NT2/D1 (cell line): ENCODE results near the gene ZNF280A.

Source experiments
- DNase-seq: peaks from one replicate; pipeline ENCODE4 v3.0.0-alpha.2; 2011; ENCODE audit warnings: low read depth, low spot score
- H3K27me3 ChIP-seq: 2 replicates; pipeline ENCODE4 v1.6.0; 2011; ENCODE audit warnings: mild to moderate bottlenecking; ENCODE audit not compliant: insufficient read length, insufficient read depth
- H3K36me3 ChIP-seq: 2 replicates; pipeline ENCODE4 v1.6.1; 2011; ENCODE audit warnings: mild to moderate bottlenecking, low read length, mixed read lengths; ENCODE audit not compliant: insufficient read depth, insufficient read length
- H3K4me1 ChIP-seq: 2 replicates; pipeline ENCODE4 v1.5.1; 2011; ENCODE audit not compliant: insufficient read depth, insufficient read length
- H3K4me3 ChIP-seq: 2 replicates; pipeline ENCODE4 v1.5.1; 2011; ENCODE audit warnings: low read depth; ENCODE audit not compliant: insufficient read length
- H3K9ac ChIP-seq: 2 replicates; pipeline ENCODE4 v1.6.0; 2011; ENCODE audit warnings: low read depth; ENCODE audit not compliant: insufficient read length
- H3K9me3 ChIP-seq: 2 replicates; pipeline ENCODE4 v1.5.1; 2011; ENCODE audit warnings: mild to moderate bottlenecking, low read length; ENCODE audit not compliant: insufficient read depth
- SUZ12 ChIP-seq: IDR thresholded peaks from 2 replicates; pipeline ENCODE4 v1.6.1; 2011; ENCODE audit not compliant: insufficient read length, insufficient read depth; ENCODE audit errors: extremely low read depth
- YY1 ChIP-seq: IDR thresholded peaks from 2 replicates; pipeline ENCODE4 v1.6.1; 2011; ENCODE audit not compliant: insufficient read length, insufficient read depth
- ZNF274 ChIP-seq: IDR thresholded peaks from 2 replicates; pipeline ENCODE4 v1.6.1; 2011; ENCODE audit warnings: mild to moderate bottlenecking, low read depth, low read length

ZNF280A gene

DNA sequence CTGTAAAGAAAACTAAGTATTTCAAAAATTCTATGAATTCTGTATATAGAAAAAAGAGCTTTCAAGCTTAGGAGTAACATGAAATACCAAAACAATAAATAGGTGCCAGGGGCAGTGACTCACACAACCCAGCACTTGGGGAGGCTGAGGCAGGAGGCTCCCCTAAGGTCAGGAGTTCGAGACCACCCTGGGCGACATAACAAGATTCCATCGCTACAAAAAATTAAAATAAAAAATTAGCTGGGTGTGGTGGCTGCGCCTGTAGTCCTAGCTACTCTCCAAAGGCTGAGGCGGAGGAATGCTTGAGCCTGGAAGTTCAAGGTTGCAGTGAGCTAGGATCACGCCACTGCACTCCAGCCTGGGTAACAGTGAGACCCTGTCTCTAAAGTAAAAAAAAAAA is 33.0 kb downstream of the ZNF280A start:
- no peak for DNase-seq
- H3K9ac ChIP-seq, result no peak overlapping the region
- TF ChIP-seq SUZ12 (no peak), YY1 (no peak), ZNF274 (no peak)
- H3K9me3 ChIP-seq, result no peaks in the 10 kb centered on the region
- no peaks in the 10 kb centered on the region for H3K36me3 ChIP-seq
- H3K4me1 ChIP-seq, result no peaks in the 10 kb centered on the region
- H3K4me3 ChIP-seq, result no peak overlapping the region
- peaks cover 82% of the 10 kb centered on the region for H3K27me3 ChIP-seq

DNA sequence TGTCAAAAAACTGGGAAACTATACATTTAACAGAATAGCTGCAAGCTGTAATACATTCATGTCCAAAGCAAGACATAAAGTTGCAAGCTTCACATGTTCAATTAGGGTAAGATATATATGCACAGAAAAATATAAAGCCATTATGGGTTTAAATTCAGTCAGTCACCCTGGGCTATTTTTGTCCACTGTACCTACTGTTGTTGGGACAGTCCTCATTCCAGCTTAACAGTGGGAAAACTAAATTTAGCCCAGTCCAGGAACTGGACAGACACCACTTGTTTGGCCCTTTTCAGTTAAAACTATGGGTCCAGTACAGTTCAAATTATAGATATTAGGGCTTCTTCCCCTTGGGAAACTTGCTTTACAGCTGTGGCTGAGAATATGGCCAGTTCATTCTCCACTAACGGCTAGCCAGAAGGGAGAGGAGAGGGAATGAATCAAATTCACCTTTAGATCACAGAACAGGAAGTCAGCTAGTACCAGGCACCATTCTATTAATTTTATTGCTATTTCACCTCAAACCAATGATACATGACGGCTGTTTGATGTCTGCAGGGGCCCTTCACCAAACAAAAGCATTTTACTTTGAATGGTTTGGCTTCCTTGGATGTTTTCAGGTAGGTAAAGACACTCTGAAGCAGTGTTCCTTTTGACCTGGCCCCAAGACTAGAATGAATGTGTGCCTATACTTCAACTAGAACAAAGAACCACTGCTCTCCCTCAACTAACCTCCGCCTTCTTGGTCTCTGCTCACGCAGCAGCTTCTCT is 33.8 kb downstream of the ZNF280A start:
- no peaks in the 10 kb centered on the region for H3K36me3 ChIP-seq
- DNase-seq, result no peak
- no peaks in the 10 kb centered on the region for H3K4me1 ChIP-seq
- peaks cover 83% of the 10 kb centered on the region for H3K27me3 ChIP-seq
- TF ChIP-seq ZNF274 (no peak), SUZ12 (no peak), YY1 (no peak)
- H3K9me3 ChIP-seq, result no peaks in the 10 kb centered on the region
- no peak overlapping the region for H3K4me3 ChIP-seq
- H3K9ac ChIP-seq, result no peak overlapping the region

DNA sequence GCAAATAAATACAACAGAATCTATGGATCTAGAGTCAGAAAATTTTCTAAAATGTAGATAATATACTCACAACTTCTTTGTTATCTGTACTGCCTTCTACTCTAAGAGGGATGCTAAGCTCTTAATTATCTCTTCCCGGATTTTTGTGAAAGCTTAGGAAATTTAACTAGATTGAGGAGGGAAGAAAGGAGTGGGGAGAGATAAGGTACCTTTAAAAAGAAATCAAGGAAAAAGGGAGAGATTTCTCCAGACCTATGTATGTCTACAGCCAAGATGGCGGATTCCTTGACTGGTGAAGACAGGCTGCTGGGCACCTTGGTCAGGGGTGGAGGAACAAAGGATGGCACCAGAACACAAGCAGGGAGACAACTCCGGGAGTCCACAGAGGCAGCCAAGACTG is 34.5 kb downstream of the ZNF280A start:
- H3K36me3 ChIP-seq, result no peaks in the 10 kb centered on the region
- TF ChIP-seq ZNF274 (no peak), SUZ12 (no peak), YY1 (no peak)
- no peak for DNase-seq

DNA sequence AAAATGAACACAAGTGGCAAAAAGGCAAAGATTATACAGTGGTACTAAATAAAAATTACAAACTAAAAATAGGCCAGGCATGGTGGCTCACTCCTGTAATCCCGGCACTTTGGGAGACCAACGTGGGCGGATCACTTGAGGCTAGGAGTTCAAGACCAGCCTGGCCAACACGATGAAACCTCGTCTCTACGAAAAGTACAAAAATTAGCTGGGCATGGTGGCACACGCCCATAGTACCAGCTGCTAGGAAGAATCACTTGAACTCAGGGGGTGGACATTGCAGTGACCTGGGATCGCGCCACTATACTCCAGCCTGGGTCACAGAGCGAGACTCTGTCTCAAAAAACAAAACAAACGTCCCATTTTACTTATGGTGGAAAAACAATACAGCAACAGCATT is 36.0 kb downstream of the ZNF280A start:
- Histone ChIP-seq H3K36me3 (no peaks in the 10 kb centered on the region), H3K4me3 (no peak overlapping the region), H3K9me3 (no peaks in the 10 kb centered on the region), H3K9ac (no peak overlapping the region), H3K27me3 (peaks cover 84% of the 10 kb centered on the region), H3K4me1 (no peaks in the 10 kb centered on the region)
- TF ChIP-seq ZNF274, result no peak
- TF ChIP-seq SUZ12, result no peak
- no peak for DNase-seq

More for the DNA sequence above, 34.5 kb downstream of the ZNF280A start:
- no peak overlapping the region for H3K4me3 ChIP-seq
- H3K9ac ChIP-seq, result no peak overlapping the region
- H3K4me1 ChIP-seq, result no peaks in the 10 kb centered on the region
- H3K27me3 ChIP-seq, result peaks cover 85% of the 10 kb centered on the region
- H3K9me3 ChIP-seq, result no peaks in the 10 kb centered on the region

DNA sequence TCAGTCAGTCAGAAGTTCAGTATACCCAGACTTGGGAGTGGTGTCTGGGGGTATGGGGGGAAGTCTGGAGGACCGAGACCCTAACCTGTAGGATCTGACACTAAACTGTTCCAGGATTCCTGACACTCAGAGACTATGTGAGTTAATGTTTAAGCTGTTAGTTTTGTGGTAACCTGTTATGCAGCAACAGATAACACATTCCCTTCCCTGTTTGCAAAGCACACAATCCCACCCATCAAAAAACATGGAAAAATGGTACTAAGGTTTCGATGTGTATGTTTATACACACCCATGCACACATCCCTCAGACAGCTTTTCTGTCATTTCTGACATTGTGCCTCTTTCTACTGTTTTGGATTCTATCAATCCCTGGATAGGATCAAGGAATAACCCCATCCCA is 39.1 kb downstream of the ZNF280A start:
- no peak for TF ChIP-seq ZNF274
- TF ChIP-seq SUZ12, result no peak
- no peak for TF ChIP-seq YY1
- Histone ChIP-seq H3K36me3 (no peaks in the 10 kb centered on the region), H3K27me3 (peaks cover 77% of the 10 kb centered on the region), H3K4me3 (no peak overlapping the region), H3K9ac (no peak overlapping the region), H3K4me1 (no peaks in the 10 kb centered on the region), H3K9me3 (no peaks in the 10 kb centered on the region)
- DNase-seq, result no peak

DNA sequence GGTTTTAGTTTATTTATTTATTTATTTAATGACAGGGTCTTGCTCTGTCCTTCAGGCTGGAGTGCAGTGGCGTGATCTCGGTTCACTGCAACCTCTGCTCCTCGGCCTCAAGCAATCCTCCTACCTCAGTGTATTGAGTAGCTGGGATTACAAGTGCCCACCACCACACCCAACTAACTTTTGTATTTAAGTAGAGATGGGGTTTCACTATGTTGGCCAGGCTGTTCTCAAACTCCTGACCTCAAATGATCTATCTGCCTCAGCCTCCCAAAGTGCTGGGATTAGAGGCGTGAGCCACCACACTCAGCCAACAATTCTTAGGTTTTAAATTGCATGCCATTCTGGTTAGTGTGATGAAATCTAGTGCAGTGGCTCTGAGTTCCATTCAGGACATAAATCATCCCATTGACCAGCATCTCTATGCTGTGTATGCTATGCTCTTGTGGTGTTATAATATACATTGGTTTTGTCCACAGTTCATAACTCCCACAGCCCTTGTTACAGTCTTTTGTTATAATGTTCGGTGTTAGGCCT is 40.0 kb downstream of the ZNF280A start:
- Histone ChIP-seq H3K4me3 (no peak overlapping the region), H3K27me3 (peaks cover 73% of the 10 kb centered on the region), H3K9ac (no peak overlapping the region), H3K4me1 (no peaks in the 10 kb centered on the region), H3K9me3 (no peaks in the 10 kb centered on the region), H3K36me3 (no peaks in the 10 kb centered on the region)
- no peak for DNase-seq
- TF ChIP-seq ZNF274 (no peak), YY1 (no peak), SUZ12 (no peak)

DNA sequence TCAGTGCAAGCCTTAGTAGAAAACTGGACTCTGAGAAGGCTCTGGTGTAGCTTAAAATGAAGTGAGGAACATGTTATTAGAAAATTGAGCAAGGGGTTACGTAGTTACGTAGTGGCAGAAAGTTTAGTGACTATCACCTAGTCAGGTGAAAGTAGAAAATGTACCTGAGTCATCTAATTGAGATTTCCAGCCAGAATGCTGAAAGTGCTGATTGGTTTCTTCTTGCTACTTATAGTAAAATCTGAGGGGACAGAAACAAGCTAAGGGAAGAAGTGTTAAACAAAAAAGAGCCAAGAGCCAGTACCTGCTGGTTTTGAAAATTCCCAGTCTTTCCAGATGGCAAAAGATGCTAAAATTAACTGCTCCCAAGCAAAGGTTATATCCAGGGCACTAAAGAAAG is 41.0 kb downstream of the ZNF280A start:
- Histone ChIP-seq H3K4me1 (no peaks in the 10 kb centered on the region), H3K9me3 (no peaks in the 10 kb centered on the region), H3K9ac (no peak overlapping the region), H3K27me3 (peaks cover 79% of the 10 kb centered on the region), H3K4me3 (no peak overlapping the region), H3K36me3 (no peaks in the 10 kb centered on the region)
- TF ChIP-seq ZNF274, result no peak
- TF ChIP-seq YY1, result no peak
- no peak for TF ChIP-seq SUZ12
- DNase-seq, result no peak

DNA sequence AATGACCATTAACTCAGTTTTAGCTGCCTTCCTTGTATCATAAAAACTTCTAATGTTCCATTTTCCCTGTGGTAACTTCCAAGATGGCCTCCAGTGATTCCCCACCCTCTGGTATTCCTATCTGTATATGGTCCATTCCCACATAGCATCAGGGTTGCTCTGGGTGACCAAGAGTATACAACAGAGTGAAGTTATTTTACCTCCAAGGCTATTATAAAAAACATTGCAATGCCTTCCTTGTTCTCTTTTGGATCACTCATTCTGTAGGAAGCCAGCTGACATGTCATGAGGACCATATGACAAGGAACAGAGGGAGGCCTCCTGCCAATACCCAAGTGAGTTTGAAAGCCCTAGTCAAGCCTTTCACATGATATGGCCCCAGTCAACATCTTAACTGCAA is 41.6 kb downstream of the ZNF280A start:
- H3K27me3 ChIP-seq, result peaks cover 79% of the 10 kb centered on the region
- H3K9me3 ChIP-seq, result no peaks in the 10 kb centered on the region
- TF ChIP-seq SUZ12 (no peak), ZNF274 (no peak), YY1 (no peak)
- DNase-seq, result no peak
- H3K36me3 ChIP-seq, result no peaks in the 10 kb centered on the region
- H3K4me3 ChIP-seq, result no peak overlapping the region
- no peak overlapping the region for H3K9ac ChIP-seq
- no peaks in the 10 kb centered on the region for H3K4me1 ChIP-seq
